Inflammatory macrophage treated with lipopolysaccharide for 1 hour (primary cell): Measurements from ENCODE around the gene SPOCK3.
"Not testable (repeated sequence)": the region's sequence is repeated elsewhere in the genome, so short reads cannot be mapped to it uniquely, and the experiment has no call there.

Source experiments
- DNase-seq, 2 donors: peaks; one replicate each; pipeline ENCODE4 v3.0.0-alpha.2; 2020 to 2022

The SPOCK3 gene

DNA sequence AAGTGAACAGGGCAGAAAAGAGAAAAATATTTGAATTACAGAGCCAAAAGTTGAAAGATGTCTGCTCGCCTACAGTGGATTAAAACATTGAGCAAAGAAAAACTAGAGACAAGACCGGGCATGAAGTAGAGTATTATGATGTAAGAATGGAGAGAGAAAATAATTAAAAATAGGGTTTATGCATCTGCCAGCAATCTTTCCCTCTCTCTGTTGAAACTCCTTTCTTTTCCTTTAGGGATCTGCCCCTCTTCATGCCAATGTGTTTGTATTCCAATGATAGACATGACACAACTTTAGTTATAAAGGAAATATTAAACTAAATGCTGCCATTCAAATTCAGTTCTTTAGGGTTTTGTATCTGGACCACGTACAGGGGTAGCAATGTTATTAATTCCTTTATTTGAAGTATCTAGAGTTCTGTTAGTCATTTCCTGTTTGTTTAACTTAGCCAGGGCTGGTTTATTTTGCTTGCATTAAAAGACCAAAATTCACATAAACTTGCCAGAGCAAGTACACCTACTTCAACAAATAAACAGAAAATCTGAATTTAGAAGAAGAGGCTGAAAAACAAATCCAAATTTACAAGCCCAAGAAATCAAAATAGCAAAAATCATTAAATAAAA, 202.6 kb downstream of the SPOCK3 start:
- DNase-seq = no peak

GRCh38 chr4:167028976-167029375, 205.3 kb downstream of the SPOCK3 start:
- no peak for DNase-seq

DNA sequence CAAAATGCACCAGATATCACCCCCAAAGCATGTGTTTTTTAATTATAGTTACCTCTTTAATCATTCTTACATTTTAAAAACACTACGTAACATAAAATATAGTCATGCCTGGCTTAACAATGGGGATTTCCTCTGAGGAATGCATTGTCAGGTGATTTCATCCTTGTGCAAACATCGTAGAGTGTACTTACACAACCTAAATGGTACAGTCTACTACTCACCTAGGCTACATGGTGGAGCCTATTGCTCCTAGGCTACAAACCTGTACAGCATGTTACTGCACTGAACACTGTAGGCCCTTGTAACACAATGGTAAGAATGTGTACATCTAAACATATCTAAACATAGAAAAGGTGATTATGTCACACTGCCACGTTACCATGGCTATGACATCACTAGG, 208.6 kb downstream of the SPOCK3 start:
- DNase-seq = no peak

DNA sequence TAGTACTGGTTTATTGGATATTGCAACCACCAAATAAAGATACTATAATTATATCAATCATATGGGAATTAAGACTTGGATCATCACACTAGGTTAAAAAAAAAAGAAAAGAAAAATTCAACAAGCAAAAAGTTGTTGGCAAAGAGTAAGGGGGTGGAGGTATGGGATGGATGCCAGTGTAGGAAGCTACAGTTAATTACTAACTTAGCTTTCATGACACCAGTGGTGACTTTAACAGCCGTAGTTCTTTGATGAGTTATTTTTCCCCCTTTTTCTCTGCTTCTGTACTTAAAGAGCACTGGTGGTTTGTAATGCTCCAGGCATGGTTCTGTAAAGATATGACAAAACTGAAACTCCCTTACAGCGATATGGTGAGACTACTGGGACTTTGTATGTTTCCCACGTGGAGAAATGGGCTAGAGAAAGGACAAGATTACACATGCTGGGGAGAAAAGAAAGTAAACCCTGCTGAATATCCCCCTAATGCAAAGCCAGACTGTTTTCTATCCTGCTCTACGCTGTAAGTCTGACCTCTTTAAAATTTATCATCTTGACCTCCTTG, 210.8 kb downstream of the SPOCK3 start:
- no peak for DNase-seq

GRCh38 chr4:167021545-167022155, 212.6 kb downstream of the SPOCK3 start:
- peak; percentile 25 to 86 for DNase-seq

DNA sequence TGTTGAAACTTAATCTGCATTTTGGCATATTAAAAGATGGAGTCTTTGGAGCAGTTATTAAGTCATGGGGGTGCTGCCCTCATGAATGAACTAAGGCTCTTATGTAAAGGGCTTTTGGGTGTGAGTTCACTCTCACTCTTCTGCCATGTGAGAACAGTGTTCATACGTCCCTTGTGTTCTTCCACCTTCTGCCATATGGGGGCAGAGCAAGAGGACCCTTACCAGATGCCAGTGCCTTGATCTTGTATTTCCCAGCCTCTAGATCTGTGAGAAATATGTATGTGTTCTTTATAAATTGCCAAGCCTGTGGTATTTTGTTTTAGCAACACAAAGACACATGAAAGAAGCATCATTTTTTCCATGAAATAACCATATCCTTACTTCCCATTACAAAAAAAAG, 213.9 kb downstream of the SPOCK3 start:
- no peak for DNase-seq

DNA sequence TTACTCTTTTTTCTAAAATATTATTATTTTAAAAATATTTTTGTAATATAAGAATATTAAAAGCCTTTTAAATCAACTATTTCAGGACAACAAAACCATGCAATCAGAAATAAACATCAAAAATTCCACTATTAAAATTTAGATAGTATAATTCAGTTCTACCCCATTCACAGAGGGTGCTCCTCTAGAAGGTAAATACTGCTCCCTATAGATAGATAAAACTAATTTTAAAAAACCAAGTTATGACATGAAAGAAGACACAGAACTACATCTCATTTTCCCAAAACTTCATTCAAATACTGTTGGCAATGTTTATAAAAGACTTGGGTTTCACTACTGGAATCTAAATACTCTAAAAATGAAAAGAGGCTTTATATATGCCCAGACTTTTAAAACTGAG, 219.3 kb downstream of the SPOCK3 start:
- no peak for DNase-seq

GRCh38 chr4:167003326-167003725, 231.0 kb downstream of the SPOCK3 start:
- DNase-seq = no peak

GRCh38 chr4:167000141-167000852, 234.0 kb downstream of the SPOCK3 start:
- no peak for DNase-seq

DNA sequence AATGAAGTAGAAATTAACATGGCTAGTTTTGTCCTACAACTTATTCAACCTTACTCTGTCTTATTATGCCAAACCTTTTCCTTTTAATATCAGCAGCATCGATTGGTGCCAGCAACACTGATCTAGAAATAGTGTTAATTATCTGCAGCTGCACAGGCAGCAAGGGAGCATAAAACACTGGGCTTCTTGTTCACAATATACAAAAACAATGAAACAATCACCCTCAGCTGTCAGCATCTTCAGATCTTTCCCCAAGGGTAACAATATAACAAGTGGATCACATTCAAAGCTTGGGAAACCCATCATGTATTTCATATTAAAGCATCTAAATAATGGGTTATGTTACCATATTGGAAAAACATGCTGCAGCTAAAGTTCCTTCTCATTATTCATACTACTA, 238.1 kb downstream of the SPOCK3 start:
- no peak for DNase-seq

DNA sequence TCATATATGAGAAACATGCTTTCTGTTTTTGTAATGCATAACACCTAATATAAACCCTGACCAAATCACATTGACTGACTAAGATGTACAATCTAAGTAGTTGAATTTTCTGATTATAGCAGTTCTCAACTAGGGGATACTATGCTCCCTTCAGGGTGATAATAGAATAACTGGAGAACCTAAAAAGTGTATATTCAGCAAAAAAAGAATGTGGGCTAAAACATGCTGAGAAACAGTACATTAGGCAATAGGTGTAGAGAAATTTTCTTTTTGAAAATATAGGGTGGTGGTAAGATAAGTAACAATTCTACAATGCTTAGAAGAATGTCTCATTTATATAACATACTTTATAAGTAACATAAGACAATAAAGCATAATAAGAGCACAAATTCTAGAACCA, 239.6 kb downstream of the SPOCK3 start:
- DNase-seq = no peak

DNA sequence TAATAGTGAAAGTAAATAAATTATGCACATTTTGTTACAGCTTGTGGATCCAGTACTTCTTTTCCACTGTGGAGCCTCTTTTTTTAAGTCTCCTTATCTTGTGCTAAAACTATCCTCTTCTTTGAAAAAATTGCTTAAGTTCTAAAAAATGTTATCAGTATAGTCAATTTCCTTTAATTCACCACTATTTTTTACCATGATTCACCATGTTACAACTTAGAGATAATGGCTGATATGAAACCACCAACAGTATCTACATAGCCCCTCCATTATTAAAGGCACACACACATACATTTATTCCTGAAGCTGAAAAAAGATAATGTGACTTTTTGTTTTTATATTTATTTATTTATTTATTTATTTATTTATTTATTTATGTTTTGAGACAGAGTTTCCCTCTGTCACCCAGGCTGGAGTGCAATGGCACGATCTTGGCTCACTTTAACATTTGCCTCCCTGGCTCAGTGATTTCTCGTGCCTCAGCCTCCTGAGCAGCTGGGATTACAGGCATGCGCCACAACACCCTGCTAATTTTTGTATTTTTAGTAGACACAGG, 243.2 kb downstream of the SPOCK3 start:
- no peak for DNase-seq

- DNase-seq = no peak
Measured at GRCh38 chr4:166989886-166990285, 244.4 kb downstream of the SPOCK3 start.

GRCh38 chr4:166987026-166987425, 247.3 kb downstream of the SPOCK3 start:
- DNase-seq = no peak

DNA sequence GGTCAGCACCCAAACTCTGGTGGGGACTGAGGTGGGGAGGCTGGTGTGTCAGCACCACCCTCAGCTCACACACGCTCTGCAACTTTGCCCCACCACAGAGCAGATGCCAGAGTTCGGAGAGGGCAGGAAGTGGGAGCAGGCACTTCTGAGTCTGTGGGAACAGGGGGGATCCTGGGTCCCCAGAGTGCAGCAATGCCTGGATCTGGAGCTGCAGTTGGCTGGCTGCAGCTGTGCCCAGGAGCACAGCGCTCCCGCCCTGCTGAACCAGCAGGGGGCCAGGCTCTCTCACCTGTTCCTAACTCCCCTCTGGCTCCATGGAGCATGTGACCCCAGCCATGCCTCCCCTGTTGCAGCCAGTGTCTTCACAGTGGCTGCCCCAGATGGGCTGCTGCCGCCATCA, 252.4 kb downstream of the SPOCK3 start:
- DNase-seq = no peak

DNA sequence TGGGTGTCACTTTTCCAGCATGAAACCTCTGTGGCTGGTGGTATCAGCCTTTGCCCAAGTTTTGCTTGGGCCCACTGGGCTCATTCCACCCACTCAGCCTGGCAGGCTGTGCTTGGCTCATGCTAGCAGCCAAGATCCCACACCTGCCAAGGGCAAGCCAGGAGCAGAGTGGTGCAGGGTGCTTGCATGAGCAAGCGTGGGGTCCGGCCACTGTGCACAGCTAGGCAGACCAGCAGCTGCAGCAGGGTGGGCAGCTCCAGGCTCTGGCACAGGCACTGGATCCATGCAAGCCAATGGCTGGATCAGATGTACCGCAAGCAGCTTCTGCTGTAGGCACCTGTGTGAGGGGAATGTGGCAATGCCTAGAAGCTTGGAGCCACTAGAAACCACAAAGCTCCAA, 253.9 kb downstream of the SPOCK3 start:
- no peak for DNase-seq

DNA sequence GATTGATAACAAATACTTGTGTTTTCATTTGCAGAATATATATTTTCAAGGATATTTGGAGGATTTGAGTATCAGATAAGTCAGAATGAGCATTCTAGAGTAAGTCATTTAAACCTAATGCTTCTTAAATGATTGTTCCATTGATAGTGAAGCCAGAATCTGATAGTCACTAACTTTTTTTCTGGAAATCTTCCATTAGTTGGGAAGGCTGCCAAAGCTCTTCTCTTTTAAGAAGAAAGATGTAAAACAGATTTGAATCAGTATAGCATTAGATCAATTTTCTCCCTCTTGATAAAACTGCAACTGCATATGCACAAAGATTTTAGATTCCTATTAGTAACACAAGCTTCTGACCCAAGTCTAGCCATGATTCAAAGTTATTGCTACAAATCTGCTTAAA, 256.7 kb downstream of the SPOCK3 start:
- no peak for DNase-seq

DNA sequence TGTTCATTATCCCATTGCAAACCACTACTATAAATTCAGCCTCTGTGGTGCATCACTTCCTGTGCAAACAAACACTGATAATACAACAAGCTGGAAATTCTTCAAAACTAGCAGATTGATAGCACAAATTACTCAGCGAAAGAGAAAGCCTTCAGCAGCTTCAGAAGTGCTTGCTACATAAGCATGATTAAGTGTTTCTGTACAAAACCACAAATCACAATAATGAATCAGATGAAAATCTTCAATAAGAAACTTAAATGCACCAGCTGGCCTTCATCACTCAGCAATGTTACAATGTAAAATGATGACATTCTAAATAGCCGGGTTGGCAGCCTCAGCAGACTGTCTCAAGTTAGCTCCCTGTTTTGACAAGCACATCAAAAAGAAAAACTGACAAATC, 262.2 kb downstream of the SPOCK3 start:
- DNase-seq = no peak

DNA sequence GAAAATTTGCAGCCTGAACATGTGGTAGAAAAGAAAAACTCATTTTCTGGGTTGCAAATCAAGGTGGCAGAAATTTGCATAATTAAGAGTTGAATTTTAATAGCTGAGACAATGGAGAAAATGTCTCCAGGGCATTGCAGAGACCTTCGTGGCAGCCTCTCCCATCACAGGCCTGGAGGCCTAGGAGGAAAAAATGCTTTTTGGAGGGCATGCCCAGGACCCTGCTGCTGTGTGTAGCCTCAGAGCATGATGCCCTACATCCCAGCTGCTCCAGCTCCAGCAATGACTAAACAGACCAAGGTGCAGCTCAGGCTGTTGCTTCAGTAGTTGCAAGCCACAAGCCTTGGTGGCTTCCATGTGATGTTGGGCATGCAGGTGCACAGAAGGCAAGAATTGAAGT, 266.1 kb downstream of the SPOCK3 start:
- not testable (repeated sequence) for DNase-seq

DNA sequence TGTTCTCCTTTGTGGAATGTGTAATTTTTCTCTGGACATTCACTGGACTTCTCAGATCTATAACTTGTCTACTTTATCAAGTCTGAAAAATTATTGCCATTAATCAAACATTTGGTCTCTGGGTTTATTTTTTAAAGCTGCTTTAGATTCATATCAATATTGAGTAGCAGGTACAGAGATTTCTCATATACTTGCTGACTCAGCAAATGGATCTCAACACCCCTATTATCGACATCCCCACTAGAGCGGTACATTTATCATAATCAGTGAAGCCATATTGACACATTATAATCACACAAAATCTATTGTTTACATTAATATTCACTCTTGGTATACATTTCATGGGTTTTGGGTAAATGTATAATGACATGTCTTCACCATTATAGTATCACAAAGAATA, 268.7 kb downstream of the SPOCK3 start:
- DNase-seq = no peak

DNA sequence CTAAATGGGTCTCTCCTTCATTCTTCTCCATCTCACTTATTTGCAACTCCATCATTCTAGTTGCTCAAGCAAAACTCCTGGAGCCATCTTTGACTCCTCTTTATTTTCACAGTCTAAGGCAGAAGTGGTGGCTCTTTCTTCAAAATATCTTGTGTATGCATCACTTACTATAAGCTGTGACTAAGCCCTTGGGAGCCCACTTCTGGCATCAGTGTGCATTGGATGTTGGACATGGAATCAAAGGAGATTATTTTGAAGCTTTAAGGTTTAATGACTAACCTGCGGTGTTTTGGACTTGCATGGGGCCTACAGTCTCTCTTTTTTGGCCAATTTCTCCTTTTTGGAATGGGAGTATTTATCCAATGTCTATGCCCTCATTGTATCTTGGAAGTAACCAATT, 276.8 kb downstream of the SPOCK3 start:
- DNase-seq = no peak

DNA sequence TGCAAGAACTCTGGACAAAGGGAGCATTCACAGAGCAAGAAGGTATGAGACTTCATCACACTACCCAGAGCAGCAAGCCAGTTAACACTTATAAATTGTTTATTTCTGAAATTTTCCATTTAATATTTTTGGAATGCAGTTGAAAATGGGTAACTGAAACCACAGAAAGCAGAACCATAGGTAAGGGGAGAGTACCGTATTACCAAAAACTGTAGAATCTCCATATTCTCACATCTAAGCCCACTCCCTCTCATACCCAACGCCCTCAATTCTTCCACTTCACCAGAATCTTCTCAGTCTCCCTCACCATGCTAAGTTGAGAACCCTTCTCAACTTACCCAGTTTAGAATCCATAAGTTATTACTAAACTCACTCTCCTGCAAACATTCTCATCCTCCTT, 277.8 kb downstream of the SPOCK3 start:
- DNase-seq = no peak

- no peak for DNase-seq
Measured at GRCh38 chr4:166941629-166942028, 292.7 kb downstream of the SPOCK3 start.

- DNase-seq = no peak
Measured at GRCh38 chr4:166930464-166930863, 303.8 kb downstream of the SPOCK3 start.
